Activated T-helper 1 cell treated with anti-CD3 and anti-CD28 coated beads, Interleukin-2, amount 50 U/mL, for 16 hours (primary cell): ENCODE data around the gene TMEM178B.
"Not testable (repeated sequence)": the region's sequence is repeated elsewhere in the genome, so short reads cannot be mapped to it uniquely, and the experiment has no call there.

Experiments
- DNase-seq, 2 donors: peaks; one replicate each; pipeline ENCODE4 v3.0.0-alpha.2; 2020; ENCODE audit warnings: low read depth in 1 of 2, low spot score in 1 of 2

TMEM178B gene

DNA sequence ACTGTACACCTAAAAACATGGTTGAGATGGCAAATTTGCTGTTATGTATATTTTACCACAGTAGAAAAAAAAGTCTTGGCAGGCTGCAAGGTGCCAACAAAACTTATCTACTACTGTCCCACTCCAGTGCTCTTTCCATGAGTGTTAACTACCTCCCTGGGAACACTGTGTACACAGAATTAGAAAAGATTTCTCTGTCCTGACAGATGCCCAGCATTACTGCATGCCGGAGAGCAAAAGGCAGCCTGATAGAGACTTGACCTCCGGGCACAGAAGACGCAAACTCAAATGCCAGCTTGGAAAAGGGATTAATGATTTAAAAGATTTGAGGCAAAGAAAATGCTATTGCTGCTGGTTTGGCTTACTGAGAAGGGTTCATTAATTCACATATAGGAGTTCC, 228.8 kb downstream of the TMEM178B start:
- no peak for DNase-seq

DNA sequence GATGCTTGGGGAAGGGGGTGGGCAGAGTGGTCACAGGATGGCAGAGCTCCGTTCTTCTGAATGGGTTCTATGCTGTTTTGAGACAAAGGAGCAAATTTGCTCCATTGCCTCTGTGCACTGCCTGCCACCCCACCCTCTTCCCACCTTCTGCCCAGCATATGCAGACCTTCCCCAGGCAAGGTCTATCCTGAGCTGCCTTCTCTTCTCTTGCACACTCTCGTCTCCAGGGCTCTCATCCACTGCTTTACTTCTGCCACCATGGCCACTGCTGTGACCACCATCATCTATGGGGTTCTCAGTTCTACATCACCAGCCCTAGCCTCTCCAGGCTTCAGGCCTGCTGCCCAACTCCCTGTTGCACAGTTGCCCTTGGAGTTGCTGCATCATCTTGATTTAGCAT, 230.4 kb downstream of the TMEM178B start:
- DNase-seq, result no peak

DNA sequence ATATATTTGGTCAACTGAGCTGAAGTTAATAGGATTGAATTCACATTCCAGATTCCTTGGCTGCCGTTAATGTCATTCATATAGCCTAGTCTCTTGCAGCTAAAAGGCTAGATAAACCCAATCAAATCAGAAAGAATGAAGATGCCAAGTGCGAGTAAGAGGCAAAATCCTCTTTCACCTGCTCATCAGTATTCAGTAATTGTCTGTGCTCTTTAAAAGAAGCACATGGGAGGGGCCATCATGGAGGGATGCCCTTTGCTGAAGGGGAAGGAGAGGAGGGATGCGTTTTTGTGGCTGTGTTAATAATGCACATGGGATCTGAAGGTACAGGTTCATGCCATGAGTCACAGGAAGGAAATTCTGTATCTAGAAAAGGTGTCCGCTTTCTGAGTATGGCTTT, 232.2 kb downstream of the TMEM178B start:
- no peak for DNase-seq

DNA sequence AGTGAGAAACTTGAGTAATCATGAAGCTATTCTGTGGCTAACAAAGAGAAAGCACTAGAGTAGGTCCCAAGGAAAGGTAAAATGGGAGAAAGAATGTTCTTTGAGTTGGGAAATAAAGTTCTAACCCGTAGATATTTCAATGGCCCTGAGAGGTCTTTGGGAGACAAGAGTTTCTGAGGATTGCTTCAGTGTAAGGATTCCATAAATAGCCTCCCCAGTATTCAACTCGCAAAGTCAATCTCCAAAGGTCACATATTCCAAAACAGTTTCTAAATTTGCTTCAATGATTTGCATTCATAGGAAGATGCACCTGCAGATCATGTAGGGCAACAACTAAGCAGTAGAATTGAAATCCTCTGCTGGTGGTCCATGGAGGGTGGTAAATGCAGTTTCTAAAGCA, 238.5 kb downstream of the TMEM178B start:
- DNase-seq, result no peak

DNA sequence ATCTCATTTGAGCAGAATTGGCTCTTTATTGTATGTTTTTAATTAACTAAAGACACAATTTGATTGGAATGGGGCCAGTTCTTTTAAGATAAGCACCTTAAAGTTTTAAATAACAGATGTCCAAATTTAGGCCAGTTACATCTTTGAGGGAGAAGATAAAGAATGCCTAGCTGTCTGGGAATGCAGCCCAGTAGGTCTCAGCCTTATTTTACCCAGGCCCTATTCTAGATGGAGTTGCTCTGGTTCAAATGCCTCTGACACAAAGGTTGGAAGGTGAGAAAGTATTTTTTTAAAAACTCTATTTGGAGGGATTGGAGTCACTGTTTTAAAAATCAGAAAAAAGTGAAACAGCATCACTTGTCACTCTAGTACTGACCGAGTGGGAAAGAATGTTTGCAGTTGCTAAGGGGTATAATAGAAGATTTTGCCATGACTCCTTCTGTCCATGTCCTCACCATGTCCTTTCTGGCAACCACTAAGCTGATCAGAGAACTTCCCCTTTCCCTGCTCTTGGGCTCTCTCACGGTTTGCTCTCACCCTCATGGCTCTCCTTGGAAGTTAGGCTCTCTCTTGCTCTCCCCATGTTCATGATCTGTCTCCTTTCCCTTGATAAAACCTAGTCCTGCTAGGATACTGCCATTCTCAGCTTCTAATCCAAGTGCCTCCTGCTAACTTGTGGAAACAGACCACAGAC, 239.1 kb downstream of the TMEM178B start:
- no peak for DNase-seq

DNA sequence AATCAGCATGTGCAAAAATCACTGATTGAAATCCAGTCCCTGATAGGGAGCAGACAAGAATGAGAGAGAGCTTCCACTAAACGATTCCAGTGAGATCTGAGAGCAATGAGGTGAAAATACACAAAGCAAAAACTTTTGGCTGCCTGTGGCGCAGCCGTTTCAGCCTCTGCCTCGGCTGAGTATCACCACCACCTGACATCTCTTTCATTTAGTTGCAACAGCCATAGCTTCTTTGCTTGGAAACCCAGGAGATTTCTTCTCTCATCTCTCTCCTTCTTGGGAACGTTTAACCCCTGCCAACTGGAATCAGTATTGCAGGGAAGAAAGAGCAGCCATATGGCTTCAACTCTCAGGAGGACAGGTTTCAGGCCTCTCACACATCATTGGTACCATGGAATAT, 240.0 kb downstream of the TMEM178B start:
- DNase-seq, result no peak

DNA sequence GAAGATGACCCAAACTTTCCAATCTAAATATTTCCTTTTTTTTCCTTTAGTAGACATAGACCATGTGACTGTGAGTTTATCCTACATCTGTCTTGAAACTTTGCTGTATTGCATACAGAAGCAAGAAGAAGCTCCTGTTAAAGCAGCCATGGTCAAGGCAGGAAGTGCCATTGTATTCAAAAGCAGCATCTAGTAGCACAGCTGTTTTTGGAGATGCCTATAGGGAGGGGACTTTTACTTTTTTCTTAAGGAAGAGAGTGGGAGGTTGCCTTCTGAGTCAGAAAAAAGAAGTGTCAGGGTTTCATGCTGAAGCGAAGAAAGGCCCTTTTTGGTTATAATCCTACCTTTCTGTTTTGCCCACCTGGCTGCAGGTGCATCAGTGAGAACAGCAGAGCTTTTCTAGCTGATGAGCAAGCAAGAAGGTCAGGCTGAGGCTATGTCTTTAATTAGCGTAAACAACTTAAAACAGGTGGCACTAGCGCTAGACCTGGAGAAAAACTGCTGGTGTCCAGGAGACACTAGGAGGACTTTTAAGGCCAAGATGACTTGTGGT, 243.2 kb downstream of the TMEM178B start:
- no peak for DNase-seq

DNA sequence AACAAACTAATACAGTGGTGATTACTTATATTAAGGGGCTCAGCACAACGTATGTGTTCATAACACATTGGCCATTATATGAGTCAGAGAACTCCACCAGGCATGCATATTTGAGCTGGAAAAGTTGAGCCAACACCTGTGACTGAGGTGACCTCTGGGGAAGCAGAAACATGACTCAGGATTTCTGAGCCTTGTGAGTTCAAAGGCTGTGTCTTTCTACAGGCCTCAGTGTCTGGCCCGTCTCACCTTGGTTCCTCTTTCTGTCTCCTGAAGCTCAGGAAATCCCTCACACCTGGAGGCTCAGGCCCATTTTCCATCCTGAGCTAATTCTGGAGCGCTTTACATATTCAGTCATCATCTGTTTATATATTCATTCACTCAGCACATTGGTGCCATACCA, 246.4 kb downstream of the TMEM178B start:
- DNase-seq, result no peak

DNA sequence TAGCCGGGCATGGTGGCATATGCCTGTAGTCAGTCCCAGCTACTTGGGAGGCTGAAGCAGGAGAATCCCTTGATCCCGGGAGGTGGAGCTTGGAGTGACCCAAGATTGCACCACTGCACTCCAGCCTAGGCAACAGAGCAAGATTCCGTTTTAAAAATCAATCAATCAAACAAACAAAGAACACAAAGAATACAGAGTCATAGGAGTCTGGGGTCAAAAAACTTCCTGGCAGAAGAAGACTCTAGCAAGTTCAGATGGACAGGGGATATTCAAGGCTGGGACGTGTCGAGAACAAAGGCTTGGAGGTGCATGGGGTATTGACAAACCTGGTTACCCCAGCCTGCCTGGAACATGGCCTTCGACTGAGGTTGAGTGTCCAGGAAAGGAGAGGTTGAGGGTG, 248.5 kb downstream of the TMEM178B start:
- no peak for DNase-seq

DNA sequence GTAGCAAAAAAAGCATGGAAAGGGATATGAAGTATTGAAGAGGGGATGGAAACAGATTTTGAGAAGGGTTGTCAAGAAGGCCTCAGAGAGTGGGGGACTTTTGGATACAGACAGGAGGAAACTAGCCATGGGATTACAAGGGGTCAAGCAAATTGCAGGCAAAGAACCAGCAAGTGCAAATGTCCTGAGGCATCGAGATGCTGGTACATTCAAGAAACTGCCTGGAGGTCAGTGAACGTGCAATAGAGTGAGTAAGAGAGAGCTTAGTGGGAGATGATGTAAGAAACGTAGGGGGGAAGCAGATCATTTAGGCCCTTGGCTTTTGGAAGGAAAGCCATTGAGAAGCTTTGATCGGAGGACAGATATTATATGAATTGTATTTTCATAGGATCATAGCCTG, 250.0 kb downstream of the TMEM178B start:
- DNase-seq, result no peak

DNA sequence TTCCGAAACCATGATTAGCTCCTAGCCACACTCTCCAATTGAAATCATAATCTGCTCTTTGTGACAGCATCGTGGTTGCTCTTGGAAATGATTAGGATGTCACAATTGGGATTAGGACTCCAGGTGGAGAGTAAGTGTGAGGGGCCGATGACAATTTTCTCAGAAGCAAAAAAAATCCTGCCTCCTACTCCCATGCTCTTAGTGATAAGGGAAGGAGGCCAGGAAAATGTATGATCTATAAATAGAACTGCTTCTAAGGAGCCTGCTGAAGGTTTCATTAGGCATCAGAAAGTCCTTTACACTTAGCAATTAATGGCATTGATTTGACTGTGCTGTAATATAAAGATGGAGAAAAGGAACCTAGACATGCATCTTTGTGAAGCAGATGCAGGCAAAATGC, 251.0 kb downstream of the TMEM178B start:
- DNase-seq, result no peak

DNA sequence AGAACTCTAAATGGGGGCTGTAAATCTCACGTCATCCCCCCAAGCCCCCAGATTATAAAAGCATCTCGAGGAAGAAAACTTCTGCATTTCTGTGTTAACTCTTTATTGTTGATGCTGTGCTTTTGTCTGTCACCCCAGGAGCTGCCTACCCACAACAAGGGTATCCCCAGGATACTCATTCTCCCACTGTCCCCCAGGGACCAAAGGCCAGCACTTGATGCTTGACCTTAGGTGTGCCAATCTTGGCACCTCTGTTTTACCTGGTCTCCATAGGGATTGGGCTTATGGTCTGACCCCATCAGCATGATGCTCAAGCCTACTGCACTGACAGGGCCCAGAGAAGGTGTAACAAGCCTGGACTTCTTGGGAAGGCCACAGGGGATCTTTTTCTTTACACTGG, 251.4 kb downstream of the TMEM178B start:
- no peak for DNase-seq

DNA sequence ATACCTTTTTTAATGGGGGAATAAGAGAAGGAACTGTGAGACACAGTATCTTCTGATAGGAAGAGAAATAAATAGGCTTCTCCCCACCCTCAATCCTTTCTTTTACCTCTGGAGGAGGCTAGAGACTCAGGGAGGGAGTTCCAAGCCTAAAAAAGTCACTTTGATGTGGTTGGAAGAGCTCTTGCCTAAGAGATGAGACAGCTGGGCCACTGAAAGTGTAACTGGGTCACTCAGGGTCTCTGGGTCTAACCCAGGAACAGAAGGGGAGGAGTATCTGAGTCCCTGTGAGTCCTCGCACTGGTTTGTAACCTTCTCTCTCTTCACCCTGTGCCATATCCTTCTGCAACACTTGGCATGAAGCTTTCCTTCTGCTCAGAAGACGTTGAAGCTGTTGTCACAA, 254.4 kb downstream of the TMEM178B start:
- no peak for DNase-seq

DNA sequence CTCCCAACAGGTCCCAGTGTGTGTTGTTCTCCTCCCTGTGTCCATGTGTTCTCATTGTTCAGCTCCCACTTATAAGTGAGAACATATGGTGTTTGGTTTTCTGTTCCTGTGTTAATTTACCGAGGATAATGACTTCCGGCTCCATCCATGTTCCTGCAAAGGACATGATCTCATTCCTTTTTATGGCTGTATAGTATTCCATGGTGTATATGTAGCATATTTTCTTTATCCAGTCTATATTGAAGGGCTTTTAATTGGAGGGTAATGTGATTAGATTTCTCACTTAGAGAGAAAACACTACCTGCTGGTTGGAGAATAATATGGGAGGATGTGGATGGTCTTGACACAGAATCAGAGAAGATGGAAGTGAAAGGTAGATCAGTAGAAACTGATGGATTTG, 256.4 kb downstream of the TMEM178B start:
- not testable (repeated sequence) for DNase-seq

DNA sequence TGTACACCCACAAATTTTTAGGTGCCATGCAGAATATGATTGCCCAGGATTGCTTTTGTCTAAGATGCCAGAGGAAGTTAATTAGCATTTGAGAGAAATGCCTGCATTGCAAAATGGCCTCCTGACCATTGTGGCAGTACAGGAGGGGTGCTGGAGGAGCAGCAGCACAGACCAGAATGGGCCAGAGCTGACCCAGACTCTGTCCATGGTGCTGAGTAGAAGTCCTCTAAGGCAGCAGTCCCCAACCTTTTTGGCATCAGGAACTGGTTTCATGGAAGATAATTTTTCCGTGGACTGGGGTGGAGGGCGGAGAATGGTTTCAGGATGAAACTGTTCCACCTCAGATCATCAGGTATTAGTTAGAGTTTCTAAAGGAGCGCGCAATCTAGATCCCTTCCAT, 259.6 kb downstream of the TMEM178B start:
- no peak for DNase-seq

DNA sequence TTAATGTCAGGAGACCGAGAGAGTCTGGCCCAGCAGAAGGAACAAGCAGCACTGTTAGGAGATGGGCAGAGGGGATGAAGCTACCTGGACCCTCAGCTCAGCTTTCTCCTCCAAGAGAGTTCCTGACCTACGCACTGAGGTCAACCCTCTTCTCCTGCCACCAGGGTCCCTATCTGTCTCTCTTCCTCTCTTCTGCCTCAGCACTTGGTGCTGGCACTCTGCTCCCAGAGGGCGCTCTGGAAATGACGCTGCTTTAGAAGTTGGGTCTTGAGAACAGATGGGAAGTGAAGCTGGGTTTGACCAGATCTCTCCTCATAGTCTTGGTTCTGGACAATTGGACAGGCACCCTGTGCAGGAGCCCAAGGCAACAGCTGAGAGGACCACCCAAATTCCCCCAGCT, 261.3 kb downstream of the TMEM178B start:
- no peak for DNase-seq

DNA sequence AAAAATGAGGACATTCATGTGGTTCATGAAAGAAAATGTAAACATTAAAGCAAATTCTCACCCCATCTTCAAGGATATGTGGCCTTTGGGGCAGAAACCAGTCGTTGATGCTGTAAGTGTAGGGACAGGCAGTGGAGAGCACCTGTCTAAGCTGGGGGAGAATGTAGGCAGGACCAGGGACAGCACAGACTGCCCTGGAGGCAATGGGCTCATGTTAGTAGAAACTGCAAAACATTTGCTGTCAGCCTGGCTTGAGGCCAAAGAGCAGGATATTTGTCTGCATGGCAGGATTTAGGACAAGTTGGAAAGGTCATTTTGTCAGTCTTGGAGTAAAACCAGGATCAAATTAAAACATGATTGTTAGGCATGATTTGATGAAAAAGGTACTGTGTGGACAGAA, 265.7 kb downstream of the TMEM178B start:
- no peak for DNase-seq

DNA sequence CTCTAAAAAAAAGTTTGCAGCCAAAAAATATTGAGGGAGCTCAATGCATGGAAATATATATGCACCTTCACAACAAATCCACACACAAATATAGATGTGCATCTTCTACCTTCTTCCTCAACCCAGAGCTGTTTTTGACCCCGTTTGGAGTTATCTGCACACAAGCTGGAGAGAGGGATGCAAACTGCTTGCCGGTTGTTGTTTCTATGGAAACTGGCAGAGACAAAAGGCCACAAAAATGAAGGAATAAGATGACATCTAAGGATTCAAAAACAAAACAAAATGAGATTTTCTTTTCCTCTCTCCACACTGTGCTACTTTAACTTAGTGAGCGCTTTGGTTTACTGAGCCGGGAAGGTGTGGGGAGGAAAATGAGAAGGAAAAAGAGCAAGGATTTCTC, 267.1 kb downstream of the TMEM178B start:
- no peak for DNase-seq

DNA sequence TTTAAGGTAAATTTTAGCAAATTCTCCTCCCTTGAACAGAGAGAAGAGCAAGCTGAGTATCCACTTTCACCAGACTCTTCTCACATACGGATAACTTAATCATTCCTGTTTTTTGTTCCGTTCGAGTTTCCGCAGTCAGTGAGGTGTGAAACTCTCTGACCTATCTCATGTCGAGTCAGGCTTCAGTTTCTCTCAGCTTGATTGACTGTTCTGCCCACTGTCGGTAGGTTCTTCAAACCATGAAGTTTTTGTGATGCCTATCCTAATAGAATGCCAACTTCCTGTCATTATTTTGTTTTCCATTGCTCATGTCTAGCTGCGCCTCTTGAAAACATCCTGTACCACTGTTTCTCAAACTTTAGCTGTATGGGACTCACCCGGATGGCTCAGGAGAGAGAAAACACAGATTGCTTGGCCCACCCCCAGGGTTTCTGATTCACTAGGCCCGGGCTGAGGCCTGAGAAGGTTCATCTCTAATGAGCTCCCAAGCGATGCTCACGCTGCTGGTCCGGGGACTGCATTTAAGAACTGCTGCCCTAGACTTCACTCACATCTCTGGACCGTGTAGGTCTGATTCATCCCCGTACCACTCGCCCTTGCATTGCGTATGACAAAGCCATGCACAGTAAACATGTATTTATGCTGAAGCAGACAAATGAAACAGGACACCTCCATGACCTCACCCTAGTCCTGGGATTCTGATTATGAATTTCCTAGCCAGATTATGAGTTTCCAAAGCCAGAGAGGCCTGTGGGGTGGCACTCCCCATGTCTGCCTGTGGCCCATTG, 269.0 kb downstream of the TMEM178B start:
- DNase-seq, result no peak

DNA sequence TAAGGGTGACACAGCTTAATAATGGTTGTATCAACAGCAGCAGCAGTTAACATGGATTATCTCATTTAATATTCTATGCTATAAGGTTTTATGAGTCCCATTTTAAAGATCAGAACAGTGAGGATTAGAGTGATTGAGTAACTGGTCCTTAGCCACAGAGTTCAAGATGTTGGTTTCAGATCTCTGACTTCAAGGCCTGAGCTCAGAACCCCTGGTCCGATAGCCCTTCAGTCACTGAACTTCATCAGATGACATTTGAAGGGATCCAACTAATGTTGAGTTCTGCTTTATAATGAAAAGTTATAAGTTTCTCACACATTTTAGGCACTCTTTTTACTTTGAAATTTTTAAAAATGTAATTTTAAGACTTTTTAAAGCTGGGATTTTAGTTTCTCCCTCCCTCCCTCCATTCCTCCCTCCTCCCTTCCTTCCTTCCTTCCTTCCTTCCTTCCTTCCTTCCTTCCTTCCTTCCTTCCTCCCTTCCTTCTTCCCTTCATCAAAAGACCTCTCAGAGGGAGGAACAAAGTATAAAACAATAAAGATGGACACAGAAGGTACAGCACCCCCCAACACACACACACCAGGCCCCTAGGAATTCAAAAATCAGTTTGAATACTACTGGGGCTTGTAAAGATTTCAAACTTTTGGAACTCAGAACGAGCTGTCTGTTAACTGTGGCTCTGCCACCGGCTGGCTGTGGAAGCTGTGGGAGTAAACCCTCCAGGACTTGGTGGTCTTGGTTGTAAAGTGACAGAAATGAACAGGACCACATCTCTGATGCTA, 270.5 kb downstream of the TMEM178B start:
- DNase-seq, result no peak

DNA sequence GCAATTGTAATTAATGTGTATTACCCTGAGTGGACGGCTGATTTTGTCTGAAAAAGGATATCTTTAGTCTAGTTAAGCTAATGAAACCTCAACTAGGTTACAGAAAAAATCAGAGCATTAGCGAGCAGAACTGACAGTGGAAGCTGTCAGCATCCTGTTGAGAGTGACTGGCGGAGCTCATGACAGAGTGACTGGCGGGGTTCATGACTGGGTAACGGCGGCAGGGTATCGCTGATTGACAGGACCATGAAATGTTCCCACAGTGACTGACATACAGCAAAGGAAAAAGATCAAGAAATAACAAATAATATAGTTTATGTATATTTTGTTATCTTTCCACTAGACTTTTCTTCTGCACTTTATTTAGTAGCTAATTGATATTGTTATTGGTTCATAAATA, 274.9 kb downstream of the TMEM178B start:
- no peak for DNase-seq

DNA sequence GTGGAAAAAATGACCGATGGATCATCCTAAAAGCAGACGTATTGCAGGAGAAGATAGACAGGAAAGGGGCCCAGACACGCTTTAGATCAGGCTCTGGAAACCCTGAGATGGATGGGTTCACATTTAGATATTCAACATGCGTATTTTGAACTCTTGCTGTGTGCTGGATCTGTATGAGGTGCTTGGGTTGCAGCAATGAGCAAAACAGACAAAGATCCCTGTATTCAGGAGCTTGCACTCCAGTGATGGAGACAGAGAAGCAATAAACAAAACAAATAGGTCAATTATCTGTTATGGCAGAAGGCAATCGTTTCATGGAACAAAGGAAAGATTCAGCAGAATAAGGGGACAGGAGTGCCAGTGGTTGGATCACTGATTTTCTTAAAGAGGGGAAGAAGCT, 275.5 kb downstream of the TMEM178B start:
- no peak for DNase-seq
